Measurements from ENCODE around the gene ZKSCAN2.

Gene ZKSCAN2

DNA sequence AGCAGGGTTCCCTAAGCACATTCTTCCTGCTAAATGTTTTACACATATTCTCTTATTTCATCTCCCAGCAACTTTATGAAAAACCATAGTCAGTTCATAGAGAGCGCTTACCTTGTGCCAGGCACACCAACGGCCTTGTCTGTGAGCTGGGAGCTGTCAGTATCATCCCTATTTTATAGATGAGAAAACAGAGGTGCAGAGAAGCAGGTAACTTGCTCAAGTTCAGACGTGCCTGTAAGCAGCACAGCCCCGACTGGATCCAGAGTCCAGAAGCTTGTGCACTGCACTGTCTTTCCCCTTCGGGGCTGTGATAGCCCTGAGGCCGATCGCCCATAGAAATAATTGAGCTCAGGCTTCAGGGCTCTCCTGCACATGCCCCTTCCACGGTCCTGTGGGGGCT is 34.7 kb downstream of the ZKSCAN2 start:
- DNase-seq: no peak

GRCh38 chr16:25219070-25219737 is 38.4 kb downstream of the ZKSCAN2 start:
- no peak for DNase-seq

- no peak for DNase-seq
Observed at GRCh38 chr16:25217921-25218320, 39.7 kb downstream of the ZKSCAN2 start.

DNA sequence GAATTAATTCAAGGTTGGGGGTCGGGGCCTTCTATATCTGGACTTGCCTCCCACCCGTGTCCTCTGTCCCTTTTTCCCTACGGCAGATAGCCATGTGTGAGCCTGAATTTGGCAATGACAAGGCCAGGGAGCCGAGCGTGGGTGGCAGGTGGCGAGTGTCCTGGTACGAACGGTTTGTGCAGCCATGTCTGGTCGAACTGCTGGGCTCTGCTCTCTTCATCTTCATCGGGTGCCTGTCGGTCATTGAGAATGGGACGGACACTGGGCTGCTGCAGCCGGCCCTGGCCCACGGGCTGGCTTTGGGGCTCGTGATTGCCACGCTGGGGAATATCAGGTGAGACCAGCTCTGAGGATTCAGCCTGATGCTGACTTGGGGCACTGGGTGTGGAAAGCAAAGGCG is 40.5 kb downstream of the ZKSCAN2 start:
- DNase-seq: no peak

GRCh38 chr16:25213709-25214397 is 43.8 kb downstream of the ZKSCAN2 start:
- DNase-seq: no peak

GRCh38 chr16:25212636-25213035 is 45.0 kb downstream of the ZKSCAN2 start:
- no peak for DNase-seq

- no peak for DNase-seq
Observed at GRCh38 chr16:25210758-25211157, 46.9 kb downstream of the ZKSCAN2 start.

DNA sequence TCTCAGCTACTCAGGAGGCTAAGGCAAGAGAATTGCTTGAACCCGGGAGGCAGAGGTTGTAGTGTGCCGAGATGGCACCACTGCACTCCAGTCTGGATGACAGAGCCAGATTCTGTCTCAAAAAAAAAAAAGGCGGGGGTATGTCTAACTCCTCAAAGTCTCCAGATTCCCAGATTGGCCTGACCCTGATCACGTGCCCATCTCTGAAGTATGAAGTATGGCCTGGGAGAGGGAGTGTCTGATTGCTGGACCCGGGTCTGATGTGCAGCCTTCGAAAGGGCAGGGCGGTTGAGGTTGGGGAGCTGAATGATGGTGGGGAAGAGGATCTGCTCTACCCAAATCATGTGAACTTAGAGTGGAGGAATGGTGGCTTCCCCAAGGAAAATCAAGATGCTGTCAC is 58.2 kb downstream of the ZKSCAN2 start:
- no peak for DNase-seq

GRCh38 chr16:25198021-25198420 is 59.6 kb downstream of the ZKSCAN2 start:
- DNase-seq: no peak

DNA sequence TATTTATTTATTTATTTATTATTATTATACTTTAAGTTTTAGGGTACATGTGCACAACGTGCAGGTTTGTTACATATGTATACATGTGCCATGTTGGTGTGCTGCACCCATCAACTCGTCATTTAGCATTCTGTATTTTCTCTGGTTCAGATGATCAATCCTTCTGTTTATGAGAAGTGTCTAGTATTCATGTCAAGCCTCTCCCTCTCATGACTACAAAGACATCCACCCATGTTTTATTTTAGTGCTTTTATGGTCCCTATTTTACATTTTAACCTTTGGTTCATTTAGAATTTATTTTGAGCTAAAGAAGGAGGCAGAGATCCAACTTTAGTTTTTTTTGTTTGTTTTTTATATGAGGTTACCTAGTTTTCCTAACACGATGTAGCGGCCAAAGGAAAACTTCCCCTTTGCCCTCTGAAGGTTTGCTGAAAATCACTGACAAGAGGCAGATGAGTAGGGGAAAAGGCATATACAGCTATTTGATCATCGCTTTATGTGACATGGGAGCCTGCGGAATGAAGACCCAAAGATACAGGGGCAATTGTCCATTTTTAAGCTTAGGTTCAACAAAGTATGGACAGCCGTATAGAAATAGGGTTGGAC is 63.3 kb downstream of the ZKSCAN2 start:
- no peak for DNase-seq

DNA sequence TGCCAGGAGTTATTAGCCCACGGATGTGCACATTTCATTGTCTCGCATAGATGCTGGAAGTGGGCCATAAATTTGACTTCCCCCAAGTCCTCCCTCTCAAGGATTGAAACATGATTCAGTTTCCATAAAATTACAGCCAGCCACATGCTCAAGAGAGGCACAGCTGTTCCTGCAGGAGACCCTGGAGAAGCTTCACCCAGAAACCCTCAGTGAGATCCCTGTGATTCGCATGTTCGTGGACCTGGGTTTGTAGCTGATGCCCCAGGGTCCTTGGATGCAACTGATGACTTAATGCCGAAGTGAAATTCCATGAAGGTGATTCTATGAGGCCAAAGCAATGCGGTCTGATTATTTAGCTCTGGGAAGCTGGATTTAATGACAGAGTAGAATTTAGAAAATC is 65.5 kb downstream of the ZKSCAN2 start:
- DNase-seq: no peak

- DNase-seq: no peak
Observed at GRCh38 chr16:25189305-25189704, 68.3 kb downstream of the ZKSCAN2 start.

GRCh38 chr16:25187491-25187795 is 70.2 kb downstream of the ZKSCAN2 start:
- DNase-seq: no peak
